Calu3 (cell line): ENCODE results near the gene DSCAML1. TPM values are rescaled to one million over a fixed set of nuclear protein-coding genes. Genes with fewer than 3 reads are reported as not detected.

Experiments used
- BruUV-seq: library from RNA; stranded (reverse); fragments of 400-500 nt; replicated peaks from 2 replicates; lab custom pipeline; 2021; lab: Mats Ljungman, UMichigan
- CTCF ChIA-PET: fragments of 300-600 bp; sonication (Branson Sonifier 250); formaldehyde crosslinking; loops from one replicate; lab custom pipeline; 2022; ENCODE audit warnings: antibody characterized with exemption; lab: Charles Lee
- DNase-seq: peaks from one replicate; pipeline ENCODE4 v3.0.0; 2022
- H3K27ac Mint-ChIP-seq: one replicate; pipeline ENCODE4 v1.8.0; 2022; ENCODE audit warnings: mixed read lengths; ENCODE audit not compliant: unreplicated experiment
- H3K27me3 Mint-ChIP-seq: one replicate; pipeline ENCODE4 v1.8.0; 2022; ENCODE audit warnings: mixed read lengths; ENCODE audit not compliant: unreplicated experiment
- H3K36me3 Mint-ChIP-seq: one replicate; pipeline ENCODE4 v1.8.0; 2022; ENCODE audit warnings: mild to moderate bottlenecking, moderate library complexity, mixed read lengths; ENCODE audit not compliant: insufficient read depth, unreplicated experiment
- H3K4me1 Mint-ChIP-seq: one replicate; pipeline ENCODE4 v1.8.0; 2022; ENCODE audit warnings: mild to moderate bottlenecking, low read depth, mixed read lengths; ENCODE audit not compliant: unreplicated experiment
- H3K4me3 Mint-ChIP-seq: one replicate; pipeline ENCODE4 v1.8.0; 2022; ENCODE audit warnings: mild to moderate bottlenecking, low read depth, moderate library complexity, mixed read lengths; ENCODE audit not compliant: unreplicated experiment
- H3K9me3 Mint-ChIP-seq: one replicate; pipeline ENCODE4 v1.8.0; 2022; ENCODE audit warnings: low read depth, mixed read lengths; ENCODE audit not compliant: unreplicated experiment
- intact Hi-C: fragments of 100-400 bp; cut with micrococcal nuclease; formaldehyde crosslinking; loops from one replicate; pipeline ENCODE4 v1.10.0; 2022; ENCODE audit not compliant: unreplicated experiment
- total RNA-seq: library from RNA; stranded (reverse); gene quantifications from 2 replicates; pipeline ENCODE4 v1.2.3, GENCODE V29; 2022
- TF ChIP-seq, protein P1 (sequence below): fragments of 200-600 bp; IDR thresholded peaks from one replicate; pipeline ENCODE4 v1.8.0; 2022; ENCODE audit warnings: antibody characterized with exemption; ENCODE audit not compliant: unreplicated experiment

The DSCAML1 gene
- total RNA-seq, 1 experiment from 2014 or later = 0.07 TPM

DNA sequence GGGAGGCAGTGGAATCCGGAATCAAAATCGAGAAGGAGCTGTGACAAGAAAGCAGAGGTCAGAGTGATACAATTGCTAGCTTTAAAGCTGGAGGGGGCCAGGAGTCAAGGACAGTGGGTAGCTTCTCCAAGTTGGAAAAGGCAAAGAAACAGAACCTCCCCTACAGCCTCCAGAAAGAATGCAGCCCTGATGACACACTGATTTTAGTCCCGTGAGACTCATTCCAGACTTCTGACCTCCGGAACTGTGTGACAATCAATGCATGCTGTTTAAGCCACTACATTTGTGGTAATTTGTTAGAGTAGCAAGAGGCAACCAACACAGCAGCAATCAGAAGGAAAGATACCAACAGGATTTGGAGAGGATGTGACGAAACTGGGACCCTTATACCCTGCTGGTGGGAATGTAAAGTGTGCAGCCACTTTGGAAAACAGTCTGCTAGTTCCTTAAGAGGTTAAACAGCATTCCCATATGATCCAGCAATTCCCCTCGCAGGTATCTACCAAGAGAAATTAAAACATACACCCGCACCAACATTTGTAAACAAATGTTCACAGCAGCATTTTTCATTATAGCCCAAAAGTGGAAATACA lies 66.7 kb downstream of the DSCAML1 start:
- no peak for DNase-seq
- Mint-ChIP-seq H3K4me3 (no peak overlapping the region), H3K36me3 (no peaks in the 10 kb centered on the region), H3K9me3 (no peaks in the 10 kb centered on the region), H3K27me3 (peaks cover 43% of the 10 kb centered on the region), H3K27ac (no peak overlapping the region), H3K4me1 (no peaks in the 10 kb centered on the region)
- TF ChIP-seq, protein P1, sequence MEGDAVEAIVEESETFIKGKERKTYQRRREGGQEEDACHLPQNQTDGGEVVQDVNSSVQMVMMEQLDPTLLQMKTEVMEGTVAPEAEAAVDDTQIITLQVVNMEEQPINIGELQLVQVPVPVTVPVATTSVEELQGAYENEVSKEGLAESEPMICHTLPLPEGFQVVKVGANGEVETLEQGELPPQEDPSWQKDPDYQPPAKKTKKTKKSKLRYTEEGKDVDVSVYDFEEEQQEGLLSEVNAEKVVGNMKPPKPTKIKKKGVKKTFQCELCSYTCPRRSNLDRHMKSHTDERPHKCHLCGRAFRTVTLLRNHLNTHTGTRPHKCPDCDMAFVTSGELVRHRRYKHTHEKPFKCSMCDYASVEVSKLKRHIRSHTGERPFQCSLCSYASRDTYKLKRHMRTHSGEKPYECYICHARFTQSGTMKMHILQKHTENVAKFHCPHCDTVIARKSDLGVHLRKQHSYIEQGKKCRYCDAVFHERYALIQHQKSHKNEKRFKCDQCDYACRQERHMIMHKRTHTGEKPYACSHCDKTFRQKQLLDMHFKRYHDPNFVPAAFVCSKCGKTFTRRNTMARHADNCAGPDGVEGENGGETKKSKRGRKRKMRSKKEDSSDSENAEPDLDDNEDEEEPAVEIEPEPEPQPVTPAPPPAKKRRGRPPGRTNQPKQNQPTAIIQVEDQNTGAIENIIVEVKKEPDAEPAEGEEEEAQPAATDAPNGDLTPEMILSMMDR = no peak
- CTCF ChIA-PET = no interaction called here
- BruUV-seq = no TSS peak
- intact Hi-C loops = no loop called here

DNA sequence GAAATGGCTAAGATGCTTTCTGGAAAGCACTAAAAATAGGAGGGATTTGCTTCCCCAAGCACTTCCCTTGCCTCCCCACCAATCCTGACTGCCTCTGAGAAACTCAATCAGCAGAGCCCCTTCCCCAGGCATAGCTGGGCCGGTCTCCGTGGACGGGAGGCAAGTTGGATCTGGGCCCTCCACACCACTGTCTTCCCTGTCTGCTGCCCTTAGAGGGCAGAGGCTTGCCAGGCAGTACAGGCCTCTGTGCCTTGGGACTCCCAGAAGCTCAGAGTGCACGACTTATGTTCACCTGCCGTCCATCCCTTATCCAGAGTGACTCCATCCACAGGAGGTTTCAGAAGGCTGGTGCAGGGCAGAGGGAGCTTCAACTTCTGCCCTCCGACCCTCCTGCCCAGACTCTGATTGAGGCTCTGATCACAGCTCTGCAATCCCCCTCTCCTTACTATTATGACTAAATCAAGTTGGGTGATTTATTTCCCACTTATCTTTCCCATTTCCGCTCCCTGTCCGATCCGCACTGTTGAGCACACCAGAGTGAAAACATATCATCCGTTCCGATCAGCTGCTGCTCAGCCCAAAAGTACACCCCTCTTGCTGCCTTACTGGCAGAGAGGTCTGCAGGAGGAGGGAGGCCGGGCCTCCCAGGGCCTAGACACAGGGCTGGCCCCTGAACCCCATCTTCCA lies 71.8 kb downstream of the DSCAML1 start:
- BruUV-seq = no TSS peak
- Mint-ChIP-seq H3K36me3 (no peaks in the 10 kb centered on the region), H3K27ac (no peak overlapping the region), H3K4me1 (no peaks in the 10 kb centered on the region), H3K9me3 (no peaks in the 10 kb centered on the region), H3K4me3 (no peak overlapping the region), H3K27me3 (peaks cover 30% of the 10 kb centered on the region)
- intact Hi-C loops = no loop called here
- TF ChIP-seq, protein P1 = no peak
- no peak for DNase-seq
- CTCF ChIA-PET = no interaction called here

DNA sequence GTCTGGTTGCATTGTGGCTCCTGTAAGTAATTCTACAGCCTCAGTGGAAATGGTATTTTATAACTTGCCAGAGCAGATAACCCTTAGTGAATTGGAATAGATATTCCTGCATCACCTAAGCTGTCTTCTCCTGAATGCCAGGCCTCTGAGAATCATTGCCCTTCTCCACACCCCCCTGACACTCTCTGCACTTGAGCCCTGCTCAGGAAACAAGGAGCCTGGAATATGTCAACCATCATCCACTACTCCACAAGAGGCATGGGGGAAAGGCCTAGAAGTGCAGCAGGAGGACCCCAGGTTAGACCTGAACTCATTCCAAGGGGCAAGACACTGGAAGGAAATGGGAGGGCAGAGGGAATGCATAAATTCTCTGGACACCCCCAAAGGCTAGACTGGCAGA lies 72.4 kb downstream of the DSCAML1 start:
- H3K36me3 Mint-ChIP-seq = no peaks in the 10 kb centered on the region
- no peaks in the 10 kb centered on the region for H3K9me3 Mint-ChIP-seq
- CTCF ChIA-PET = no interaction called here
- H3K4me1 Mint-ChIP-seq = no peaks in the 10 kb centered on the region
- no peak overlapping the region for H3K27ac Mint-ChIP-seq
- no peak for DNase-seq
- intact Hi-C loops = no loop called here
- TF ChIP-seq, protein P1 = no peak
- BruUV-seq = no TSS peak
- H3K27me3 Mint-ChIP-seq = peaks cover 27% of the 10 kb centered on the region
- H3K4me3 Mint-ChIP-seq = no peak overlapping the region

DNA sequence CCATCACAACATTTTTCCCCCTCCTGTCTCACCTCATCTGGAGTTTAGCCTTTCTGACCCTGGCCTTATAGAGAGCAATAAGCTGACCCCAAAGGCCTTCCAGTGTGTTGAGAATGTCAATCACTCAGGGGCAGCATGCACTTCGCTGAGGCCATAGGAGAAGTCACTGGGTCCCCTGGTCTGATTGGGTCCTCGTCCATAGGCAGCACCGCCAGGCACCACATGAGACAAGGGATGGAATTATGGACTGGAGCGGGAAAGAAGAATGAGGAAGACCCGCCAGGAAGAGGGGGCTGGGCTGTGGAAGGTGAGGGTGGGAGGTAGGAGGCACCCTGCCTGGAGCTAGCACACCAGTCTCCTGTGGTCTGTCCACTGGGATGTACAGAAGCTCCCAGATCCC lies 72.9 kb downstream of the DSCAML1 start:
- Mint-ChIP-seq H3K27me3 (peaks cover 27% of the 10 kb centered on the region), H3K4me3 (no peak overlapping the region), H3K9me3 (no peaks in the 10 kb centered on the region), H3K4me1 (no peaks in the 10 kb centered on the region), H3K27ac (no peak overlapping the region), H3K36me3 (no peaks in the 10 kb centered on the region)
- DNase-seq = no peak
- TF ChIP-seq, protein P1 = no peak
- intact Hi-C loops = no loop called here
- CTCF ChIA-PET = no interaction called here
- BruUV-seq = no TSS peak
